GM12878 (cell line): ENCODE measurements around the gene AP4E1. TPM values are rescaled to one million over a fixed set of nuclear protein-coding genes. Genes with fewer than 3 reads are reported as not detected.

Experiments used
- BRCA1 ChIP-seq: IDR thresholded peaks from 2 replicates; pipeline ENCODE4 v1.6.1; 2011; ENCODE audit warnings: low read depth, low read length, improper control_type of control experiment
- ZNF207 ChIP-seq: fragments of 450-650 bp; IDR thresholded peaks from 2 replicates; pipeline ENCODE4 v1.6.1; 2014; ENCODE audit warnings: antibody characterized with exemption, mild to moderate bottlenecking, borderline replicate concordance
- polyA plus RNA-seq, 11 experiments: library from polyadenylated mRNA; depleted of rRNA in 4 of 11; unstranded in 6 of 11; stranded (reverse) in 5 of 11; fragments of >200 nt; fragmentation: Nextera tagmentation in 4 of 11; fragmentation: Illumina TruSeq in 1 of 11; extraction: Ambion mirVana in 4 of 11; extraction: Trizol in 1 of 11; gene quantifications; 1 replicate in 1 of 11; 2 replicates in 10 of 11; pipeline versions ENCODE4 v1.2.1 to v1.2.3, GENCODE V29; 2011 to 2016; ENCODE audit warnings: inconsistent platforms in 2 of 11, missing spikeins in 2 of 11, low read depth in 1 of 11
- total RNA-seq, 4 experiments: library from RNA; depleted of rRNA in 3 of 4; stranded (reverse); fragments of >200 nt in 3 of 4; fragmentation: Illumina TruSeq in 1 of 4; extraction: Trizol in 1 of 4; gene quantifications; 2 replicates each; pipeline versions ENCODE4 v1.2.1 to v1.2.3, GENCODE V29; 2013 to 2021
- TF ChIP-seq, protein P1 (sequence below): fragments of 450-650 bp; IDR thresholded peaks from 2 replicates; pipeline ENCODE4 v1.6.1; 2017; ENCODE audit warnings: mild to moderate bottlenecking, low read depth, inconsistent platforms; ENCODE audit not compliant: poor library complexity, severe bottlenecking
- TF ChIP-seq, protein P2 (sequence below): fragments of 450-650 bp; IDR thresholded peaks from 2 replicates; pipeline ENCODE4 v1.6.1; 2017; ENCODE audit warnings: mild to moderate bottlenecking, moderate library complexity

AP4E1 gene
- total and polyA plus RNA-seq, 10 of the 15 experiments (the other 5 are each of a cell fraction or from before 2014, with no cell fraction given), result 1.2 to 11.4 (median 6.7) TPM

- TF ChIP-seq, protein P1, sequence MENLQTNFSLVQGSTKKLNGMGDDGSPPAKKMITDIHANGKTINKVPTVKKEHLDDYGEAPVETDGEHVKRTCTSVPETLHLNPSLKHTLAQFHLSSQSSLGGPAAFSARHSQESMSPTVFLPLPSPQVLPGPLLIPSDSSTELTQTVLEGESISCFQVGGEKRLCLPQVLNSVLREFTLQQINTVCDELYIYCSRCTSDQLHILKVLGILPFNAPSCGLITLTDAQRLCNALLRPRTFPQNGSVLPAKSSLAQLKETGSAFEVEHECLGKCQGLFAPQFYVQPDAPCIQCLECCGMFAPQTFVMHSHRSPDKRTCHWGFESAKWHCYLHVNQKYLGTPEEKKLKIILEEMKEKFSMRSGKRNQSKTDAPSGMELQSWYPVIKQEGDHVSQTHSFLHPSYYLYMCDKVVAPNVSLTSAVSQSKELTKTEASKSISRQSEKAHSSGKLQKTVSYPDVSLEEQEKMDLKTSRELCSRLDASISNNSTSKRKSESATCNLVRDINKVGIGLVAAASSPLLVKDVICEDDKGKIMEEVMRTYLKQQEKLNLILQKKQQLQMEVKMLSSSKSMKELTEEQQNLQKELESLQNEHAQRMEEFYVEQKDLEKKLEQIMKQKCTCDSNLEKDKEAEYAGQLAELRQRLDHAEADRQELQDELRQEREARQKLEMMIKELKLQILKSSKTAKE, result no peak
- no peak for TF ChIP-seq ZNF207
- no peak for TF ChIP-seq BRCA1
- TF ChIP-seq, protein P2, sequence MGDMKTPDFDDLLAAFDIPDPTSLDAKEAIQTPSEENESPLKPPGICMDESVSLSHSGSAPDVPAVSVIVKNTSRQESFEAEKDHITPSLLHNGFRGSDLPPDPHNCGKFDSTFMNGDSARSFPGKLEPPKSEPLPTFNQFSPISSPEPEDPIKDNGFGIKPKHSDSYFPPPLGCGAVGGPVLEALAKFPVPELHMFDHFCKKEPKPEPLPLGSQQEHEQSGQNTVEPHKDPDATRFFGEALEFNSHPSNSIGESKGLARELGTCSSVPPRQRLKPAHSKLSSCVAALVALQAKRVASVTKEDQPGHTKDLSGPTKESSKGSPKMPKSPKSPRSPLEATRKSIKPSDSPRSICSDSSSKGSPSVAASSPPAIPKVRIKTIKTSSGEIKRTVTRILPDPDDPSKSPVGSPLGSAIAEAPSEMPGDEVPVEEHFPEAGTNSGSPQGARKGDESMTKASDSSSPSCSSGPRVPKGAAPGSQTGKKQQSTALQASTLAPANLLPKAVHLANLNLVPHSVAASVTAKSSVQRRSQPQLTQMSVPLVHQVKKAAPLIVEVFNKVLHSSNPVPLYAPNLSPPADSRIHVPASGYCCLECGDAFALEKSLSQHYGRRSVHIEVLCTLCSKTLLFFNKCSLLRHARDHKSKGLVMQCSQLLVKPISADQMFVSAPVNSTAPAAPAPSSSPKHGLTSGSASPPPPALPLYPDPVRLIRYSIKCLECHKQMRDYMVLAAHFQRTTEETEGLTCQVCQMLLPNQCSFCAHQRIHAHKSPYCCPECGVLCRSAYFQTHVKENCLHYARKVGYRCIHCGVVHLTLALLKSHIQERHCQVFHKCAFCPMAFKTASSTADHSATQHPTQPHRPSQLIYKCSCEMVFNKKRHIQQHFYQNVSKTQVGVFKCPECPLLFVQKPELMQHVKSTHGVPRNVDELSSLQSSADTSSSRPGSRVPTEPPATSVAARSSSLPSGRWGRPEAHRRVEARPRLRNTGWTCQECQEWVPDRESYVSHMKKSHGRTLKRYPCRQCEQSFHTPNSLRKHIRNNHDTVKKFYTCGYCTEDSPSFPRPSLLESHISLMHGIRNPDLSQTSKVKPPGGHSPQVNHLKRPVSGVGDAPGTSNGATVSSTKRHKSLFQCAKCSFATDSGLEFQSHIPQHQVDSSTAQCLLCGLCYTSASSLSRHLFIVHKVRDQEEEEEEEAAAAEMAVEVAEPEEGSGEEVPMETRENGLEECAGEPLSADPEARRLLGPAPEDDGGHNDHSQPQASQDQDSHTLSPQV, result no peak
These were observed 146.1 kb downstream of the AP4E1 start (continued) for GRCh38 chr15:51054535-51054934.

Other genes starting within 250 kb of the AP4E1 start
- 32.0 and 38.6 TPM in 2 replicates for gene TRPM7, start 221.9 kb upstream of the AP4E1 start, total RNA-seq (2014; rRNA removed)
- 49.7 and 51.8 TPM in 2 replicates for gene TRPM7, start 221.9 kb upstream of the AP4E1 start, total RNA-seq (2014; rRNA removed; fragmentation: Illumina TruSeq; extraction: Trizol)
- 25.0 and 25.8 TPM in 2 replicates for gene TRPM7, start 221.9 kb upstream of the AP4E1 start, total RNA-seq (2021)
- 39.5 and 65.3 TPM in 2 replicates for gene TRPM7, start 221.9 kb upstream of the AP4E1 start, polyA plus RNA-seq (2011; rRNA removed)
- 24.8 and 37.8 TPM in 2 replicates for gene TRPM7, start 221.9 kb upstream of the AP4E1 start, polyA plus RNA-seq (2014; fragmentation: Illumina TruSeq; extraction: Trizol)
- gene TRPM7, start 221.9 kb upstream of the AP4E1 start, polyA plus RNA-seq (2014; fragmentation: Nextera tagmentation; extraction: Ambion mirVana), result 1 to 10 TPM; 4.5 to 9.9 TPM
- 16.8 and 20.2 TPM in 2 replicates for gene TRPM7, start 221.9 kb upstream of the AP4E1 start, polyA plus RNA-seq (2014; rRNA removed)
- gene TRPM7, start 221.9 kb upstream of the AP4E1 start, polyA plus RNA-seq (2016; fragmentation: Nextera tagmentation; extraction: Ambion mirVana), result 10 to 100 TPM; 16.0 to 17.7 TPM
- 39.4 and 48.7 TPM in 2 replicates for gene SPPL2A, start 143.0 kb upstream of the AP4E1 start, total RNA-seq (2014; rRNA removed)
- gene SPPL2A, start 143.0 kb upstream of the AP4E1 start, total RNA-seq (2014; rRNA removed; fragmentation: Illumina TruSeq; extraction: Trizol), result 36.5 and 41.8 TPM in 2 replicates
- 62.0 and 63.1 TPM in 2 replicates for gene SPPL2A, start 143.0 kb upstream of the AP4E1 start, total RNA-seq (2021)
- 80.6 and 104 TPM in 2 replicates for gene SPPL2A, start 143.0 kb upstream of the AP4E1 start, polyA plus RNA-seq (2011; rRNA removed)
- gene SPPL2A, start 143.0 kb upstream of the AP4E1 start, polyA plus RNA-seq (2014; fragmentation: Illumina TruSeq; extraction: Trizol), result 43.5 and 55.1 TPM in 2 replicates
- gene SPPL2A, start 143.0 kb upstream of the AP4E1 start, polyA plus RNA-seq (2014; fragmentation: Nextera tagmentation; extraction: Ambion mirVana), result 10 to 100 TPM; 11.3 to 24.2 TPM
- 41.4 and 44.4 TPM in 2 replicates for gene SPPL2A, start 143.0 kb upstream of the AP4E1 start, polyA plus RNA-seq (2014; rRNA removed)
- gene SPPL2A, start 143.0 kb upstream of the AP4E1 start, polyA plus RNA-seq (2016; fragmentation: Nextera tagmentation; extraction: Ambion mirVana), result 10 to 100 TPM; 76.7 to 83.8 TPM
- gene TNFAIP8L3, start 186.2 kb downstream of the AP4E1 start, total RNA-seq (2014; rRNA removed), result not detected in 2 replicates
- gene TNFAIP8L3, start 186.2 kb downstream of the AP4E1 start, total RNA-seq (2014; rRNA removed; fragmentation: Illumina TruSeq; extraction: Trizol), result not detected in 2 replicates
- not detected in 2 replicates for gene TNFAIP8L3, start 186.2 kb downstream of the AP4E1 start, total RNA-seq (2021)
- 0.14 and 0.22 TPM in 2 replicates for gene TNFAIP8L3, start 186.2 kb downstream of the AP4E1 start, polyA plus RNA-seq (2011; rRNA removed)
- not detected in 2 replicates for gene TNFAIP8L3, start 186.2 kb downstream of the AP4E1 start, polyA plus RNA-seq (2014; fragmentation: Illumina TruSeq; extraction: Trizol)
- gene TNFAIP8L3, start 186.2 kb downstream of the AP4E1 start, polyA plus RNA-seq (2014; fragmentation: Nextera tagmentation; extraction: Ambion mirVana), result not detected
- gene TNFAIP8L3, start 186.2 kb downstream of the AP4E1 start, polyA plus RNA-seq (2014; rRNA removed), result not detected in 2 replicates
- not detected for gene TNFAIP8L3, start 186.2 kb downstream of the AP4E1 start, polyA plus RNA-seq (2016; fragmentation: Nextera tagmentation; extraction: Ambion mirVana)